ENCODE data around the gene PIH1D1. TPM values are rescaled to one million over a fixed set of nuclear protein-coding genes. Genes with fewer than 3 reads are reported as not detected.
A peak's percentile ranks its signal among the peaks of the same experiment; 100 is the strongest.

Gene PIH1D1
- total RNA-seq, 2 donors from 2014 or later: 60.2 to 95.4 TPM

DNA sequence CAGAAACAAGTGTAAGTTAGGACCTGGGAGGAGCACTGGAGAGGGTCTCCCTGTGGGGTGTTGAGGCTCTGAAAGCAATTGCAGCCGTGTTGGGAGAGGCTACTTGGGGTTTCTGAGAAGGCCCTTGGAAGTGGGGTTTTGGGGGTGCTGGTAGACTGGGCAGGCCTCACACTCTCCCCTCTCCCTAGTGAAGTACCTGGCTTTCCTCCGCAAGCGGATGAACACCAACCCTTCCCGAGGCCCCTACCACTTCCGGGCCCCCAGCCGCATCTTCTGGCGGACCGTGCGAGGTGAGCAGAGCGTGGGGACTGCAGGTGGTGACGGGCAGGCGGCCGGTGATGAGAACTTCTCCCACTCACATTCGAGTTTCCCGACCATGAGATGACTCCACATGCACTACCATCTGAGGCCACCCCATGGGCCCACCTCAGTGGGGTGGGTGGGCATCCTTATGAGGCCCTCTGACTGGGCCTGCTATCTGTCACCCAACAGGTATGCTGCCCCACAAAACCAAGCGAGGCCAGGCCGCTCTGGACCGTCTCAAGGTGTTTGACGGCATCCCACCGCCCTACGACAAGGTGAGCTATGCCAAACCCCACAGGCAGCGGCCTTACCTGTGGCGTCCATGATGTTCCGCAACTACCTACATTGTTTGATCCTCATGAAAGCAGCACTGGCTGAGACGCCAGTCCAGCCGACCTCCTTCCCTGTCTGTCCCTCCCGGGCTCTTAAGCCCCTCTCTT lies 38.8 kb upstream of the PIH1D1 start:
- Histone ChIP-seq H3K27me3 (replicated peaks; ENCODE audit: insufficient read depth) (no peaks in the 10 kb centered on the region), H3K27ac (no peak overlapping the region), H3K9me3 (no peaks in the 10 kb centered on the region), H3K4me1 (ENCODE audit: control insufficient read depth in 1 of 2, low read depth in 2 of 2) (peaks cover 10 to 26% of the 10 kb centered on the region in 2 donors), H3K4me3 (no peak overlapping the region), H3K36me3 (peaks cover 35% of the 10 kb centered on the region)
- no peak for ATAC-seq (ENCODE audit: insufficient number of reproducible peaks, low FRiP score, low read depth)
- TF ChIP-seq, protein P1, sequence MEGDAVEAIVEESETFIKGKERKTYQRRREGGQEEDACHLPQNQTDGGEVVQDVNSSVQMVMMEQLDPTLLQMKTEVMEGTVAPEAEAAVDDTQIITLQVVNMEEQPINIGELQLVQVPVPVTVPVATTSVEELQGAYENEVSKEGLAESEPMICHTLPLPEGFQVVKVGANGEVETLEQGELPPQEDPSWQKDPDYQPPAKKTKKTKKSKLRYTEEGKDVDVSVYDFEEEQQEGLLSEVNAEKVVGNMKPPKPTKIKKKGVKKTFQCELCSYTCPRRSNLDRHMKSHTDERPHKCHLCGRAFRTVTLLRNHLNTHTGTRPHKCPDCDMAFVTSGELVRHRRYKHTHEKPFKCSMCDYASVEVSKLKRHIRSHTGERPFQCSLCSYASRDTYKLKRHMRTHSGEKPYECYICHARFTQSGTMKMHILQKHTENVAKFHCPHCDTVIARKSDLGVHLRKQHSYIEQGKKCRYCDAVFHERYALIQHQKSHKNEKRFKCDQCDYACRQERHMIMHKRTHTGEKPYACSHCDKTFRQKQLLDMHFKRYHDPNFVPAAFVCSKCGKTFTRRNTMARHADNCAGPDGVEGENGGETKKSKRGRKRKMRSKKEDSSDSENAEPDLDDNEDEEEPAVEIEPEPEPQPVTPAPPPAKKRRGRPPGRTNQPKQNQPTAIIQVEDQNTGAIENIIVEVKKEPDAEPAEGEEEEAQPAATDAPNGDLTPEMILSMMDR (IDR thresholded peaks at IDR 0.05): no peak
- DNase-seq (ENCODE audit: low spot score): no peak

DNA sequence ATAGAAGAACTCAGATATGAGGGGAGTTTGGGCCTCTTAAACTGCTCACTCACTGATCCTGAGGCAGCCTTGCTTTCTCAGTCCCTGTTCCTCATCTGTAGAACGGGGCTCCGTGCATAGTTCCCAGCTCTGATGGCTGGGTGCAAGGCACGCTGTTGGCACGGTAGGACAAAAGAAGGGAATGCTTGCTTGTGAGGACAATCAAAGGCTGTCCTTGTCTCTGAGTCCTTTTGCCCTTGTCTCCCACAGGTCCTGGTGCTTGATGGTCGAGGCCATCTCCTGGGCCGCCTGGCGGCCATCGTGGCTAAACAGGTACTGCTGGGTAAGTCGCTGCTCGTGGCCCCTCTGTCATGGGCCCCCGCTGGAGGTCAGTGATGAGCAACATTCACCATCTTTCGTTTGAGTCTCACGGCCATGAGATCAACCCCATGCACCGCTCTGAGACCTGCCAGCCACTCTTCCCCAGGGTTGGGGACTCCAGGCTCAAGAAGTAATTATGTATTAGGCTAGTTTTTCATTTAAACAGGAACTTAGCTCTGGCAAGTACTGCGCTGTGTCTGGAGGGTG lies 38.1 kb upstream of the PIH1D1 start:
- TF ChIP-seq, protein P1 (IDR thresholded peaks at IDR 0.05): no peak
- Histone ChIP-seq H3K4me1 (ENCODE audit: control insufficient read depth in 1 of 2, low read depth in 2 of 2) (peaks cover 10 to 21% of the 10 kb centered on the region in 2 donors), H3K9me3 (no peaks in the 10 kb centered on the region), H3K36me3 (peaks cover 35% of the 10 kb centered on the region), H3K4me3 (peak overlapping the region; percentile 83), H3K27ac (peak overlapping the region in 1 of 2 donors; percentile 80), H3K27me3 (replicated peaks; ENCODE audit: insufficient read depth) (no peaks in the 10 kb centered on the region)
- ATAC-seq (ENCODE audit: insufficient number of reproducible peaks, low FRiP score, low read depth) (no peak), DNase-seq (ENCODE audit: low spot score) (no peak)

DNA sequence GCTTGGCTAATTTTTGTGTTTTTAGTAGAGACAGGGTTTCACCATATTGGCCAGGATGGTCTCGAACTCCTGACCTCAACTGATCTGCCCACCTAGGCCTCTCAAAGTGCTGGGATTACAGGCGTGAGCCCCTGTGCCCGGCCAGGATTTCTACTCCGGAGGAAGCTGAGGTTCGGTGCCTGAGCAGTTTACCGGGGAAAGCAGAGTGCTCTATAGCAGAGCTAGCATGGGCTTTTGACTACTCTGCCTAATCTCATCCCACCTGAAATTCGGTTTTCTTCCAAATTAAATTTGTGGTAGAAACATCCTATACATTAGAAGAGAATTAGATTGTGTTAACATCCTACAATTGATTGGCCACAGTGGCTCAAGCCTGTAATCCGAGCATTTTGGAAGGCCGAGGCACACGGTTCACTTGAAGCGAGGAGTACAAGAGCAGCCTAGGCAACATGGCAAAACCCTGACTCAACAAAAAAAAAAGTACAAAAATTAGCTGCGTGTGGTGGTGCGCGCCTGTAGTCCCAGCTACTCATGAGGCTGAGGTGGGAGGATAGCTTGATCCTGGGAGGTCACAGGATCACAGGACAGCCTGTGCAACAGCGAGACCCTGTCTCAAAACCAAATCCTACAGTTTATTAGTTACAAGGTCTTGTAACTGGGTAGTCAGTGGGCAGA lies 37.4 kb upstream of the PIH1D1 start:
- Histone ChIP-seq H3K27me3 (replicated peaks; ENCODE audit: insufficient read depth) (no peaks in the 10 kb centered on the region), H3K4me1 (ENCODE audit: control insufficient read depth in 1 of 2, low read depth in 2 of 2) (peaks cover 10 to 21% of the 10 kb centered on the region in 2 donors), H3K27ac (peak overlapping the region in 1 of 2 donors; percentile 80), H3K9me3 (no peaks in the 10 kb centered on the region), H3K36me3 (peaks cover 35% of the 10 kb centered on the region), H3K4me3 (peak overlapping the region; percentile 83)
- no peak for DNase-seq (ENCODE audit: low spot score)
- ATAC-seq (ENCODE audit: insufficient number of reproducible peaks, low FRiP score, low read depth): no peak
- TF ChIP-seq, protein P1 (IDR thresholded peaks at IDR 0.05): no peak

DNA sequence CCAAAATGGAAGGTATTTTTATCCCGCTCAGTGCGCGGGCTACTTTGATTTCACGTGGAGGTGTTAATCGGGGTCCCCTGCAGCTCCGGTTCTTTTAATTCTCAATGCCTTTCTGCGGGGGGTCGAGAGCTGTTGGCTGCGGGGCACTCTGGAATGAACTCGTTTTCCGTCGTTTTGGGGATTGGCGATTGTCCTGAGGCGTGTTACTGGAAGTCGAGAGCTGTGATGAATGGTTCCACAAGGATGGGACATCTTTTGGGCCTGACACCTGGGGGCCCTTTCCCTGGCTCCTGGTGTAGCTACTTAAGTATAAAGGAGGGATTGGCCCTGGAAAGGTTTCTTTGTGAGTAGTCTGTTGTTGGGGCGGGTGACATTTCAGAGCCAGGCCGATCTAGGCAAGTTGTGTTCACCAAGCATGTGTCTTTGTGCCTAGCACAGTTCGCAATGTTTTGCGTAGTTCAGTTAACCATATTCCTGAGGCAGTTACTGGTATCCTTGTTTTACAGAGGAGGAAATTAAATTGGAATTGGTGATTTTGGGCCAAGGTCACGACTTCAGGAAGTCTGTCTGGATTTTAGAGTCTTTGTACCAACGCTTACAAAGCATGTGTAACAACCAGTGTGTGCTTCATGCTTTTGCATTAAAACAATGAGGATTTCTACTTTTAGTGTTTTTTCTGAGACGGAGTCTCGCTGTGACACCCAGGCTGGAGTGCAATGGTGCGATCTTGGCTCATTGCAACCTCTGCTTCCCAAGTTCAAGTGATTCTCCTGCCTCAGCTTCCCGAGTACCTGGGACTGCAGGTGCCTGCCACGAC lies 36.6 kb upstream of the PIH1D1 start:
- Histone ChIP-seq H3K27me3 (replicated peaks; ENCODE audit: insufficient read depth) (no peaks in the 10 kb centered on the region), H3K27ac (peak overlapping the region; percentile 80 to 84), H3K4me1 (ENCODE audit: control insufficient read depth in 1 of 2, low read depth in 2 of 2) (peaks cover 10 to 21% of the 10 kb centered on the region in 2 donors), H3K4me3 (peak overlapping the region; percentile 83), H3K36me3 (peaks cover 35% of the 10 kb centered on the region), H3K9me3 (no peaks in the 10 kb centered on the region)
- TF ChIP-seq, protein P1 (IDR thresholded peaks at IDR 0.05): no peak
- DNase-seq (ENCODE audit: low spot score) (no peak), ATAC-seq (ENCODE audit: insufficient number of reproducible peaks, low FRiP score, low read depth) (no peak)
